Lung (tissue), 16 donors: Measurements from ENCODE around the gene TRAF3. TPM values are rescaled to one million over a fixed set of nuclear protein-coding genes. Genes with fewer than 3 reads are reported as not detected.

Experiments used
- ATAC-seq: fragments of 200-7000 bp; cut with Tn5 transposase; one replicate; pipeline ENCODE4 v1.9.1; 2020; ENCODE audit warnings: moderate number of reproducible peaks; ENCODE audit not compliant: insufficient read depth, low FRiP score
- DNase-seq, 3 donors: peaks; one replicate each; pipeline ENCODE4 v3.0.0-alpha.2; 2013 to 2017
- H3K27ac ChIP-seq, 2 donors: one replicate each; pipeline ENCODE4 v1.5.1; 2013; ENCODE audit warnings: mild to moderate bottlenecking in 2 of 2, moderate library complexity in 2 of 2, control low read depth in 1 of 2, inconsistent platforms in 1 of 2, low read depth in 1 of 2, low read length in 1 of 2
- H3K27me3 ChIP-seq, 3 donors: one replicate each; pipeline ENCODE4 v1.5.1; 2013; ENCODE audit warnings: low read length in 2 of 3; ENCODE audit not compliant: control insufficient read depth in 3 of 3, insufficient read depth in 3 of 3
- H3K36me3 ChIP-seq, 4 donors: one replicate each; pipeline ENCODE4 v1.5.1; 2013; ENCODE audit warnings: low read length in 4 of 4, mild to moderate bottlenecking in 1 of 4, moderate library complexity in 1 of 4; ENCODE audit not compliant: control insufficient read depth in 4 of 4, insufficient read depth in 4 of 4
- H3K4me1 ChIP-seq, 5 donors: one replicate each; pipeline ENCODE4 v1.5.1; 2013; ENCODE audit warnings: low read length in 5 of 5, mild to moderate bottlenecking in 2 of 5, moderate library complexity in 1 of 5; ENCODE audit not compliant: control insufficient read depth in 5 of 5, insufficient read depth in 5 of 5
- H3K4me3 ChIP-seq: one replicate; pipeline ENCODE4 v1.5.1; 2013; ENCODE audit warnings: mild to moderate bottlenecking, control low read depth, moderate library complexity
- H3K9ac ChIP-seq, 2 donors: one replicate each; pipeline ENCODE4 v1.5.1; 2013; ENCODE audit warnings: low read length in 2 of 2, control low read depth in 1 of 2; ENCODE audit not compliant: insufficient read depth in 1 of 2
- H3K9me3 ChIP-seq, 4 donors: one replicate each; pipeline ENCODE4 v1.5.1; 2013; ENCODE audit warnings: low read length in 3 of 4, mild to moderate bottlenecking in 1 of 4, moderate library complexity in 1 of 4; ENCODE audit not compliant: control insufficient read depth in 4 of 4, insufficient read depth in 3 of 4
- CTCF ChIP-seq: IDR thresholded peaks from 2 replicates; pipeline ENCODE4 v1.5.1; 2012; ENCODE audit warnings: mild to moderate bottlenecking; ENCODE audit errors: control extremely low read depth, extremely low read depth
- WGBS, 2 donors: extraction: QIAGEN DNeasy Blood & Tissue Kit; methylation state at CpG; one replicate each; pipeline ENCODE4 v1.1.7; 2013; 5-methylcytosine and 5-hydroxymethylcytosine counted together
- long read RNA-seq, 5 donors: transcript quantifications; one replicate each; lab custom pipeline, GENCODE V29; 2026
- polyA plus RNA-seq, 2 donors: library from polyadenylated mRNA; stranded (reverse); fragments of 200-250 nt; gene quantifications; one replicate each; pipeline ENCODE4 v1.2.1, GENCODE V29; 2013
- total RNA-seq, 2 donors: library from RNA; depleted of rRNA in 1 of 2; stranded (reverse); fragments of >200 nt in 1 of 2; gene quantifications; one replicate each; pipeline ENCODE4 v1.2.1, GENCODE V29; 2014 to 2021
- donor health status: control.
- donor health status: control.
- donor health status: Bipolar disorder and iron deficiency.
- donor health status: healthy.
- donor health status: DM: yes; HTN: yes; CAD: no.

TRAF3 gene
- total RNA-seq (10 to 100 TPM; 17.3 to 25.5 TPM), polyA plus RNA-seq (10 to 100 TPM in 1 of 2 donors, 1 to 10 TPM in 1; 5.7 to 20.2 TPM)
- long read RNA-seq, donor 1, full-length matches to known transcripts: 6 of 6 reads
- long read RNA-seq, donor 1, partial matches to known transcripts: 0 of 6 reads
- long read RNA-seq, donor 1, other reads (novel, unspliced or antisense): 0 of 6 reads
- long read RNA-seq, donor 2: 0 reads
- long read RNA-seq, donor 3: 0 reads
- long read RNA-seq, donor 4: 0 reads
- long read RNA-seq, donor 5, partial matches to known transcripts: 0 of 1 reads
- long read RNA-seq, donor 5, other reads (novel, unspliced or antisense): 0 of 1 reads

GRCh38 chr14:102776761-102777710 lies at the start of gene TRAF3:
TSS of gene TRAF3 (plus strand) at chr14:102777449. CDS start at chr14:102870202, 92,753 bp downstream.
- peaks cover 0 to 14% (median 7%) of the 10 kb centered on the region in 5 donors for H3K4me1 ChIP-seq
- peak within 1 kb of the TSS; percentile 15 to 29 for H3K9ac ChIP-seq
- peak within 1 kb of the TSS; percentile 56 to 89 for H3K27ac ChIP-seq
- ATAC-seq: peak; percentile 68
- peak; percentile 61 to 83 (median 70) for DNase-seq
- 14 to 45% methylated on average over 46 to 163 of the region's 163 CpGs for WGBS, 2 donors
- H3K4me3 ChIP-seq: peak within 1 kb of the TSS; percentile 71
- no peaks in the 10 kb centered on the region for H3K9me3 ChIP-seq
- H3K36me3 ChIP-seq: no peaks in the 10 kb centered on the region
- no peak for TF ChIP-seq CTCF
- no peaks in the 10 kb centered on the region for H3K27me3 ChIP-seq

- TF ChIP-seq CTCF: no peak
- H3K27ac ChIP-seq: no peak overlapping the region
- DNase-seq: no peak
- ATAC-seq: no peak
- peaks cover 0 to 2% (median 0%) of the 10 kb centered on the region in 5 donors for H3K4me1 ChIP-seq
- H3K9ac ChIP-seq: no peak overlapping the region
- WGBS, 2 donors: 91 to 96% methylated on average over 6 of the region's 6 CpGs
- no peak overlapping the region for H3K4me3 ChIP-seq
- H3K27me3 ChIP-seq: no peaks in the 10 kb centered on the region
- H3K36me3 ChIP-seq: peaks cover 20 to 46% (median 32%) of the 10 kb centered on the region in 4 donors
- H3K9me3 ChIP-seq: no peaks in the 10 kb centered on the region
Measured at GRCh38 chr14:102728501-102728900, 48.7 kb upstream of the TRAF3 start.

GRCh38 chr14:102729268-102729667 lies 48.0 kb upstream of the TRAF3 start:
- H3K36me3 ChIP-seq: peaks cover 13 to 48% (median 27%) of the 10 kb centered on the region in 4 donors
- H3K27me3 ChIP-seq: no peaks in the 10 kb centered on the region
- H3K4me1 ChIP-seq: peaks cover 0 to 2% (median 0%) of the 10 kb centered on the region in 5 donors
- H3K27ac ChIP-seq: no peak overlapping the region
- no peak overlapping the region for H3K4me3 ChIP-seq
- 52 to 79% methylated on average over 6 of the region's 6 CpGs for WGBS, 2 donors
- no peak overlapping the region for H3K9ac ChIP-seq
- DNase-seq (no peak), ATAC-seq (no peak)
- TF ChIP-seq CTCF: no peak
- no peaks in the 10 kb centered on the region for H3K9me3 ChIP-seq
